HG02571 (cell line): ENCODE data around the gene PRAF2.
A peak's percentile ranks its signal among the peaks of the same experiment; 100 is the strongest.

Experiments
- ATAC-seq: cut with Tn5 transposase; IDR thresholded peaks from one replicate; pipeline ENCODE4 v1.9.1; 2021; ENCODE audit warnings: mild to moderate bottlenecking, moderate library complexity; ENCODE audit not compliant: unreplicated experiment

The PRAF2 gene

GRCh38 chrX:49075347-49075746, 1.5 kb upstream of the PRAF2 start:
- ATAC-seq = no peak

- ATAC-seq = no peak
These were observed 1.1 kb downstream of the PRAF2 start for GRCh38 chrX:49072712-49073095.

DNA sequence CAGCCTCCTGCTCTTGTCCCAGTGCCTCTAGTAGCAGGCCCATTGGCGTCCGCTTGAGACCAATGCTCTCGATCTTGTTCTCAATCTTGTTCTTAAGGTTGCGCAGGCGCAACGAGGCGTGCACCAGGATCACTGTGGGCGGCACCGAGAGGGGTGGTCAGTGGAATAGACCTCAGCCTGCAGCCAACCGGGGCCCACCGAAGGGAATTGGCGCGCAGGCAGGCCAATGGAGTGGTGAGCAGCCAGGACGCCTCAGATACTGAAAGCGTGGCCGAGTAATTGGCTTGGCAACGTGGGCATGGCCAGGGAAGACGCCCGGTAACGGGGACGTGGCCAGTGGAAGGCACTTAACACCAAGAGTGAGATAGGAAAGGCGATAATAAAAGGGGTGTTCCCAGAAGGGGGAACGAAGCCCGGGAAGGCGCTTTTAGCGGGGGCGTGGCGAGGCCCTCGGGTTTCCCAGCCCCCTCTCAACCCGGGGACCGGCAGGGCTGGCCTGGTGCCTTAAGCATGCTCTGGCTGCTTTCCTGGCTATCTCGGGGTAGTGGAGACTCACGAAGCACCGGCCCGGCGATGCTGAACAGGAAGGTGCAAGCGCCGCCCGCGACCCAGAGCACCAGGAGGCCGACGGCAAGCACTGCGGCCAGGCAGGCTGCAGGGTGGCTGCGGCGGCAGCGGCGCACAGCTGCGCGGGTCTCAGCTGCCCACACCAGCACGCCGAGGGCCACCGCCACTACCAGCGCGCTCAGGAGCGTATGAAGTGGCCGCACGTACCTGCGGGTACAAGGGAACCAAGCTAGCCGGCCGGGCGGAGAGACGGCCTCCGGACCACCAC, 1.7 kb downstream of the PRAF2 start:
- ATAC-seq = no peak

GRCh38 chrX:49070988-49071387, 2.8 kb downstream of the PRAF2 start:
- ATAC-seq = no peak

GRCh38 chrX:49069038-49069437, 4.8 kb downstream of the PRAF2 start:
- ATAC-seq = no peak

DNA sequence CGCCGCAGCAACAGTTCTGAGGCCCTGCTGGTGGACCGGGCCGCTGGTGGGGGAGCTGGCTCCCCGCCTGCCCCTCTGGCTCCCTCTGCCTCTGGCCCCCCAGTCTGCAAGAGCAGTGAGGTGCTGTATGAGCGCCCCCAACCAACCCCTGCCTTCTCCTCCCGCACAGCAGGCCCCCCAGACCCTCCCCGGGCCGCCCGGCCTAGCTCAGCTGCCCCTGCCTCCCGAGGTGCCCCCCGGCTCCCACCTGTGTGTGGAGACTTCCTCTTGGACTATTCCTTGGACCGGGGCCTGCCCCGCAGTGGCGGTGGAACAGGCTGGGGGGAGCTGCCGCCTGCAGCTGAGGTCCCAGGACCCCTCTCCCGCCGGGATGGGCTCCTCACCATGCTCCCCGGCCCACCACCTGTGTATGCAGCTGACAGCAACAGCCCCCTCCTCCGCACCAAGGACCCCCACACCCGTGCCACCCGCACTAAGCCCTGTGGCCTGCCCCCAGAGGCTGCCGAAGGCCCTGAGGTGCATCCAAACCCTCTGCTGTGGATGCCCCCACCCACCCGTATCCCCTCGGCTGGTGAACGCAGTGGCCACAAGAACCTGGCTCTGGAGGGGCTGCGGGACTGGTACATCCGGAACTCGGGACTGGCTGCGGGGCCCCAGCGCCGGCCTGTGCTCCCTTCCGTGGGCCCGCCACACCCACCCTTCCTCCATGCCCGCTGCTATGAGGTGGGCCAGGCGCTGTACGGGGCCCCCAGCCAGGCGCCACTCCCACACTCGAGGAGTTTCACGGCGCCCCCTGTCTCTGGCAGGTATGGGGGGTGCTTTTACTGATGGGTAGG, 6.3 kb downstream of the PRAF2 start:
- no peak for ATAC-seq

DNA sequence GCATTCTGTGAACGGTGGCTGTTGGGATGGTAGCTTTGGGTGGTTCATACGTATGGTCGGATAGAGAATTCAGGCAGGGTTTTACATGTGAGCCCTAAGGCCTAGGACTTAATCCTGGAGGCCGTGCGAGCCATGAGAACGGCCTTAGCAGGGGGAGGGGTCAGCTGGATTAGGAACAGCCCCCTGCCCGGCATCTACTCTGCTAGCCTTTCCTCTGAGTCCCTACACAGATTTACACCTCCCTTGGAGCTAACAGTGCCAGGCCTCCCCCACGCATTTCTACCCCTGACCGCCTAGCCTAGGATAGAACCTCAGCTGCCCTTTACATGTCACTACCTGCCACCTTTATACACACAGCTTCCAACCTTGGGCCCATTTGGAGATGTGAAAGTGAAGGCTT, 7.1 kb downstream of the PRAF2 start:
- no peak for ATAC-seq

GRCh38 chrX:49066278-49066677, 7.5 kb downstream of the PRAF2 start:
- ATAC-seq = no peak

DNA sequence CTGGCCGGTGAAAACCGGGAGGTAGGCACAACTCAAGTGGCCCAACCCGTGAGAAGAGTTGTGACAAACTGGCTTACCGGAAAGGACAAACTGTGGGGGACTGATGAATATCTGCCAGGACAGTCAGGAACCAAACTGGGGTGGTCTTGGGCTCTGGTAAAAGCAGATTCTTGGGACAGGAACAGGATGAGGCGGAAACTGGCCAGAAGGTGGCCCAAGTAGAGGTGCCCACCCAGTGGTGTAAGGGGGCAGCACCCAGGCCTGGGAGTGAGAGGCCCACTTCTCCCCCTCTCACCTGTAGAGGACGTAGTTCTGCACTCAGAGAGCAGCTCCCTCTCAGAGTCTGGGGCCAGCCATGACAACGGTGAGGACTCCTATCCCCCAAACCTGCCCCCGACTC, 9.1 kb downstream of the PRAF2 start:
- no peak for ATAC-seq

DNA sequence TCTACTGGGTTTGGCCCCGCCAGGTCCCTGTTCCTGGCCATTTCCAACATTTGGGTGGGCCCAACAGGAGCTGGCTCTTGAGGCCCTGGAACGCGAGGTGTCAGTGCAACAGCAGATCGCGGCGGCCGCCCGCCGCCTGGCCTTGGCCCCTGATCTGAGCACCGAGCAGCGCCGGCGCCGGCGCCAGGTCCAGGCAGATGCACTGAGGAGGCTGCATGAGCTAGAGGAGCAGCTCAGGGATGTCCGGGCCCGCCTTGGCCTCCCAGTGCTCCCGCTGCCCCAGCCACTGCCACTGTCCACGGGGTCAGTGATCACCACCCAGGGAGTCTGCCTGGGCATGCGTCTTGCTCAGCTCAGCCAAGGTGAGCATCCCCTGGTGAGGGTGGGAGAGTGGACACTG, 9.5 kb downstream of the PRAF2 start:
- no peak for ATAC-seq

DNA sequence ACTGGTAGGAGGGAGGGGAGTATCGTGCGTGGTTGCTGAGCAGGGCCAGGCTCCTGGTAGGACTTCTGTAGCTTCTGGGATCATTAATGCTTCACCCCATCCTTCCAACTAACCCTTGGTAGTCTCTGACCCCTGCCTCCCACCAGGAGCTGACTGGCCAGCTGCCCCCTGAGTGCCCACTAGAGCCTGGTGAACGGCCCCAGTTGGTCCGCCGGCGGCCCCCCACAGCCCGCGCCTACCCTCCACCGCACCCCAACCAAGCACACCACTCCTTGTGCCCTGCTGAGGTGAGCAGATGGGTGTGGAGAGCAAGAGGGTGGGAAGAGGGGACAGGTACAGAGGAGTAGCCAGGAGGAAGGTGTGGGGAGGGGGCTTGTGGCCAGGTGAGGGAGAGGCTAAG, 10.1 kb downstream of the PRAF2 start:
- no peak for ATAC-seq

GRCh38 chrX:49061916-49062315, 11.9 kb downstream of the PRAF2 start:
- ATAC-seq = no peak

DNA sequence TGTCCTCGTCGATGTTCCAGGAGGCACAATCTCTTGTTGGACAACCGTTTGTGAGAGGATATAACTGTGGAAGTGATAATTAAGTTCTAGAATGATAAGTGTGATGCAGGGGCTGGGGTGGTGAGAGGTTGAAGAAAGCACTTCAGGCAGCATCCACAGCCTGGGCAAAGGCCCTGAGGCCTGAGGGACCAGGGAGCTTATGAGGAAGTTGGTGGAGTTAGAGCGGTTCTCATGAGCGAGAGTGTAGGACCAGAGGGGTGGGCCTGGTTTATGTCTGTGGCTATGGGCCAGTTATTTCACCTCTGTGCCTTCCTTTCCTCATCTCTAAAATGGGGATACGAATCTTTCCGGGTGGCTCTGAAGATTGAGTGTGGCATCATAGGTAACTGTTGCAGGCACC, 12.3 kb downstream of the PRAF2 start:
- no peak for ATAC-seq

- ATAC-seq = no peak
These were observed 12.9 kb downstream of the PRAF2 start for GRCh38 chrX:49060914-49061313.

DNA sequence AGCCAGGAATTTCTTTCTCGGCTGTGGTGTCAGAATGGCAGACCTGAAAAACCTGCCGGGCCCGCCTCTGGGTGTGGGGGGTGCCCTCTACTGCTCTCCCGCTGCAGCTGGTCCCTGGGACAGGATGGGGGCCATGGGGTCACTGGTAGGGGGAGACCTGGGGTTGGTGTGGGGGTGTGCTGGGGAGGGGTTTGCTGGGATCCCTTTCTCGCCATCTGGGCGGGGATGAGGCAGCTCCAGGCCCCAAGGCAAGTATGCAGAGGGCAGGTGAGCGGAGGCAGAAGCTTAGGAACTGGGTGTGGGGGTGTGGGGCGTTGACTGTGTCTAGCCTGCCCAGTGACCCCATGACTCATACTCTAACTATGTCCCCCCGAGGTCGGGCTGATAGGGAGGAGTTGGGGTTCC, 14.1 kb downstream of the PRAF2 start:
- no peak for ATAC-seq

DNA sequence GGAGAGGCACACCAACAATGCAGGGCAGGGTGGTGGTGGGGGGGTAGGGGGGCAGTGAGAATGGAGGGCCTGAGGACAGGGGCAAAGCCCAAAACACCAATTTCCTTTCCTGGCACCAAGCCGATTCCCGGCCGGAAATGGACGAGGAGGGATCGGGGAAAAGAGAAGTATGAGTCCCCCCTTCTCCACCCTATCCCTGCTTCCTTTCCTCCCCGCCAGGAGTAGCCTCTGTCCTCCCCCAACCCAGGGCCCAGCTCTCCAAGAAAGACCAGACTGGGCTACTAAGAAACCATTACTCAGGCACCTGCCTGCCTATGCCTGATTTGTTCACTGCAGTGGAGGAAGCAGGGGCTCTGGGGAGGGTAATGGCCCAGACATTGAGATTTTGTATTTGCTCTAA, 14.6 kb downstream of the PRAF2 start:
- ATAC-seq = no peak

GRCh38 chrX:49058794-49059193, 15.0 kb downstream of the PRAF2 start, which contains the start of gene CCDC120:
Gene CCDC120 (plus strand): TSS chrX:49058999. CDS start chrX:49062042, 3,043 bp downstream.
- no peak for ATAC-seq

DNA sequence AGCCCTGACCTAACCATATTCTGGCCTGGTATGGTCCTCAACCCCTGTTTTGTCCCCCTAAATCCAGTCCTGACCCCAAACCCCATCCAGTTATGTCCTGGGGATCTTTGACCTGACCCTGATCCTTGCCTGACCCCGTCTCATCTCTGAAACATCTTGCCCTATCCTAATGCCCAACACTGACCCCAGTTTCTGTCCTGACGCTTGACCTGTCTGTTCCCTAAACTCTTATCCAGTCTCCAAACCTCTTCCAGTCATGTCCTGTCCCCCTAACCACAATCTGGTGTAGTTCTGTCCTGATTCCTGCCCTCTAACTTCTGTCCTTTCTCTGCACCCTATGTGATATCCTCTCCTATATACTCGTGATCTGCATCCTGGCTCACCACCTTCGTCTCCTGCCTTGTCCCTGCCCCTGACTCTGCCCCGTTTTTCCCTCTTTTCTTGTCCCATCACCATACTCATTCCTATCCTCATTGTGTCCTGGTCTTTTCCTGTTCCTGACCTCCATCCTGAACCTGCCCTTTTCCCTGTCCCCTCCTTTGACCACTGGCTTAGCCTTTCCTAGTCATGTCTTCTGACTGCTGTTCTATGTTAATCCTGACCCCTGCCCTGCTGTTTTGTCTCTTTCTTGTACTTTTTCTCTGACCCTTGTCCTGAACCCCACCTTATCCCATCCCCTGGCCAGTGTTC, 19.6 kb downstream of the PRAF2 start:
- no peak for ATAC-seq

- peak; percentile 53 for ATAC-seq
These were observed 20.4 kb downstream of the PRAF2 start for GRCh38 chrX:49053223-49054072.

DNA sequence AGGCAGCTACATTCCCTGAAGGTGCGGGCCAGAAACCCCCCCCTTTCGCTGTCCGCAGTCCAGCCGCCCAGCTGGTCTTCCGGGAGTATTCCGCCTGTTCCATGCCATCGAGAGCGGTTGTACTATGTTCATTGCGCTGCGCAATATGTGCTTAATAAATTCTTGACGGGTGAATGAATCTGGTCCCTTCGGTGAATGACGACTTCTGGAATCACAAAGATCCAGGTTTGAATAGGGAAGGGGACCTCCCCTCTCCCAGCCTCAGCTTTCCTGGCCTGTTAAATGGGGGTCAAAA, 29.9 kb downstream of the PRAF2 start:
- ATAC-seq = no peak
